ENCODE results near the gene ERAP2. TPM values are rescaled to one million over a fixed set of nuclear protein-coding genes. Genes with fewer than 3 reads are reported as not detected.

The ERAP2 gene
- total and polyA plus RNA-seq, 2 of the 13 experiments (the other 11 are each of a cell fraction or from before 2014, with no cell fraction given), result 12.8 to 16.6 TPM

DNA sequence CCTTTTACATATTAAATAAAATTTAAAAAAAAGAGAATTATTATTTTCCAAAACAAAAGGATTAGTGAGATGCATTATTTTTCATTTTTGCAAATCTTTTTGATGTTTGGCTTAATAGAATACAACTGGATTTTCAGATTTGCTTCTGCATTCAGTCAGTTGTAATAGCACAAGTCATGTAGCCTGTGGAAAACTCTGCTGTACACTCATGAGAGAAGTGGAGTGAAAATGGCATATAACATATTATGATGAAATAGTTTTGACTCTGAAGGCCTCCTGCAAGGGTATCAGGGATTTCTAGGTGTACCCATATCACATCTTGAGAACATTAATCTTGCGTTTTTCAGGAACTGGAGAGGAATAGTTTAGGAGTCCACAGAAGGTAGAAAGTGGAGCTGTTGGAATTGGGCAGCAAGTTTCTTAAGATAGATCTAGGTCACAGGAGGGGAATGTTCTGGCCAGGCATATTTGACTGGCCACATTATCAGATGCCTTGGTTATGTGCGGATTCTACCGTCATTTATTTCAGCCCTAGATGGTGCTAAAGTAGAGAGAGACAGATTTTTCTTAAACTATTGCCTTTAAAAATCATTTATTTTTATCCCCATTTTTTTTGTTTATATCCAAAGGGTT, 75.9 kb downstream of the ERAP2 start:
- no peak for DNase-seq (ENCODE audit: low spot score)
- ChIA-PET POLR2A (no interaction called here), CTCF (ENCODE audit: low intra/inter-chr PET ratio, low total read pairs) (no interaction called here)
- in situ Hi-C loops (cut with HindIII; ENCODE audit: extremely low pct_ligation_motif_present, low pct_unique_long_range_greater_than_20kb) (no loop called here), intact Hi-C loops (cut with micrococcal nuclease; ENCODE audit: unreplicated experiment) (no loop called here)
- no peak overlapping the region for H3K4me2 ChIP-seq (ENCODE audit: low read depth, low read length)
- no peak overlapping the region for H3K27ac ChIP-seq (ENCODE audit: extremely low read length, insufficient read depth, low read length)
- peaks cover 20% of the 10 kb centered on the region; the same call in 1 of the 2 replicates for H3K4me1 ChIP-seq (ENCODE audit: insufficient read depth, low read length)
- H3K9ac ChIP-seq (ENCODE audit: insufficient read depth, low read depth, low read length), result no peak overlapping the region
- no peak for FAIRE-seq
- H3K9me3 ChIP-seq (ENCODE audit: low read length), result no peaks in the 10 kb centered on the region
- TF ChIP-seq ZNF558 (CRISPR knock-in tag; IDR thresholded peaks at IDR 0.05; ENCODE audit: borderline replicate concordance), result no peak
- TF ChIP-seq NCOA5 (CRISPR knock-in tag; IDR thresholded peaks at IDR 0.05), result no peak
- TF ChIP-seq, protein P1, sequence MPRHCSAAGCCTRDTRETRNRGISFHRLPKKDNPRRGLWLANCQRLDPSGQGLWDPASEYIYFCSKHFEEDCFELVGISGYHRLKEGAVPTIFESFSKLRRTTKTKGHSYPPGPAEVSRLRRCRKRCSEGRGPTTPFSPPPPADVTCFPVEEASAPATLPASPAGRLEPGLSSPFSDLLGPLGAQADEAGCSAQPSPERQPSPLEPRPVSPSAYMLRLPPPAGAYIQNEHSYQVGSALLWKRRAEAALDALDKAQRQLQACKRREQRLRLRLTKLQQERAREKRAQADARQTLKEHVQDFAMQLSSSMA (CRISPR knock-in tag; IDR thresholded peaks at IDR 0.05), result no peak
- no peak for TF ChIP-seq NFYC (CRISPR knock-in tag; IDR thresholded peaks at IDR 0.05)
- TF ChIP-seq, protein P2, sequence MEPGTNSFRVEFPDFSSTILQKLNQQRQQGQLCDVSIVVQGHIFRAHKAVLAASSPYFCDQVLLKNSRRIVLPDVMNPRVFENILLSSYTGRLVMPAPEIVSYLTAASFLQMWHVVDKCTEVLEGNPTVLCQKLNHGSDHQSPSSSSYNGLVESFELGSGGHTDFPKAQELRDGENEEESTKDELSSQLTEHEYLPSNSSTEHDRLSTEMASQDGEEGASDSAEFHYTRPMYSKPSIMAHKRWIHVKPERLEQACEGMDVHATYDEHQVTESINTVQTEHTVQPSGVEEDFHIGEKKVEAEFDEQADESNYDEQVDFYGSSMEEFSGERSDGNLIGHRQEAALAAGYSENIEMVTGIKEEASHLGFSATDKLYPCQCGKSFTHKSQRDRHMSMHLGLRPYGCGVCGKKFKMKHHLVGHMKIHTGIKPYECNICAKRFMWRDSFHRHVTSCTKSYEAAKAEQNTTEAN (CRISPR knock-in tag; conservative IDR thresholded peaks at IDR 0.05), result no peak
- WGBS (ENCODE audit: low lambda C conversion rate), result 97% methylated on average over 3 of the region's 3 CpGs
- no peaks in the 10 kb centered on the region for H3K36me3 ChIP-seq (replicated peaks in 1 of 2; ENCODE audit: control insufficient read depth in 1 of 2, insufficient read depth in 2 of 2, low read length in 2 of 2)
- no peak for ATAC-seq
- H3K79me2 ChIP-seq (ENCODE audit: insufficient read depth, low read length), result peaks cover 25% of the 10 kb centered on the region
- H2AFZ ChIP-seq (ENCODE audit: low read length), result no peak overlapping the region
- H3K27me3 ChIP-seq (ENCODE audit: control insufficient read depth in 1 of 2, insufficient read depth in 2 of 2, low read length in 2 of 2), result no peaks in the 10 kb centered on the region
- no peaks in the 10 kb centered on the region for H4K20me1 ChIP-seq (ENCODE audit: insufficient read depth, low read length)
- no TSS peak for BruUV-seq (replicated peaks)
- H3K4me3 ChIP-seq (replicated peaks in 1 of 3; ENCODE audit: insufficient read depth in 1 of 3, low read depth in 2 of 3, low read length in 3 of 3), result no peak overlapping the region

Measured in HepG2 (cell line).